GM19324 (cell line): ENCODE measurements around the gene LPCAT1.
A peak's percentile ranks its signal among the peaks of the same experiment; 100 is the strongest.
"Not testable (repeated sequence)": the region's sequence is repeated elsewhere in the genome, so short reads cannot be mapped to it uniquely, and the experiment has no call there.

Experiments
- ATAC-seq: cut with Tn5 transposase; IDR thresholded peaks from one replicate; pipeline ENCODE4 v1.9.1; 2021; ENCODE audit warnings: mild to moderate bottlenecking, moderate library complexity; ENCODE audit not compliant: unreplicated experiment, low FRiP score

LPCAT1 gene

GRCh38 chr5:1523480-1523792 lies 324 bp downstream of the LPCAT1 start:
- ATAC-seq: peak; percentile 28

- ATAC-seq: no peak
These were observed 920 bp downstream of the LPCAT1 start for GRCh38 chr5:1522601-1523479.

DNA sequence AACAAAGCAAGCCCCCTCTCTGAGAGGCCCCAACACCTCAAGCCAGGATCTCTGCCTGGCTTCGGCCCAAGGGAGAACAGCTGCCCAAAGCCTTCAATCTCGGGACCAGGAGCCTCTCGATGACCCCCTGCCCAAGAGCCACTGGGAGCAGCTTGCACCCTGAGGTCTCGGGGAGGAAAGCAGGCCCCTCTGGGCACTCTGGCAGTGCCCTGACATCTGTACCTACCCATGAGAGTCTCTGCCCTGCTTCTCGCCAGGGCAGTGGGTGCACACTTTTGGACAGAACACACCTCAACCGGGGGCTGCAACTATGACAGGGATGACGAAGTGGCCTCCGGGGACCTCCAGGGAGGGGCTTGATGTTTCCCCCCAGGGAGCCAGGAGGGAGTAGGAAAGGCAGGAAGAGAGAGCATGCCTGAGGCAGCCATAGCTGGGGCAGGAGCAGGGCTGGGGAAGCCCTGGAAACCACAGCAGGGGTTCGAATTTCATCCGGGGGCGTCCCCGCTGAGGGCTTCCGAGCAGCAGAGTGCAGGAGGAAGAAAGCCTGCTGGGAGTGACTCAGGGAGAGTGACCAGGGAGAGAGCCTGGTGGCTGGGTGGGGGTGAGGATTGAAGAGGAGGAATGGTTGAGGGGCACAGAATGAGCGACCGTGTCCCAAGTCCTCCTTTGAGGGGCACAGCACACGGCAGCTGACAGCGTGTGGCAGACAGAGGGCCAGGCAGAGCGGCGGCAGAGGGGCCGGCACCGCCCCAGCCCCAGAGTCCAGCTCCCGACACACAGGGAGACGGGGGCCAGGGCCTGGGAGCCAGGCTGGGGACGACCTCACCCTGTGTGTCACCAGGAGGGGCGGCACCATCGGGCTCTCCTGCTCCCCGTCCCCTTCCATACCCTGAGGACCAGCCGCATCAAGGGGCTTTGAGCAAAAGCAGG lies 1.8 kb downstream of the LPCAT1 start:
- no peak for ATAC-seq

DNA sequence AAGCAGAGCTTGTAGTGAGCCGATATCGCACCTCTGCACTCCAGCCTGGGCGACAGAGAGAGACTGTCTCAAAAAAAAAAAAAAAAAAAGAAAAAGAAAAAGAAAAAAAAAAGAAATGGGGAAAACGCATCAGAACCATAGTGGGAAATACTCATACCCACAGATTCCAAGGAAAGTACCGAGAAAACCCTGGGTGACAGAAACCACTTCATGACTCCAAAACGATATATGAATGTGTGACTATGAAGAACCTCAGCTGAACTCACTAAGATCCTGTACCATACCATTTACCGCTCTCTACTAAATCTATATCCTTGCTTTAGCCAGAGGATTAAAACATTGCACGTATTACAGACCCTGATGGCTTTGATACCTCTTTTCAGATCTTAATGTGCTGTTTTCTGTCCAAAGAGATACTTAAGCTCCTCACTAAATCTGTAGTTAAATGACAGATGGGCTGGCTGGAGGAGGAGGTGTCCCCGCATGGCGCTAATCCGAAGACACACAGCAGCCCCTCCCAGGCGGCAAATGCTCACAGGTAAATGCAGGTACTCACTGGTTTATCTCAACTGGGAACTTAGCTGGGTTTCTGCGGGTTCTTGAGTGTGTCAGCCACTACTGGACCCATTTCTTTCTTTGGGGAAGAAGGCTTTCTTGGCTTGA lies 2.8 kb downstream of the LPCAT1 start:
- no peak for ATAC-seq

GRCh38 chr5:1519631-1520210 lies 4.0 kb downstream of the LPCAT1 start:
- no peak for ATAC-seq

GRCh38 chr5:1517838-1518237 lies 5.9 kb downstream of the LPCAT1 start:
- ATAC-seq: no peak

DNA sequence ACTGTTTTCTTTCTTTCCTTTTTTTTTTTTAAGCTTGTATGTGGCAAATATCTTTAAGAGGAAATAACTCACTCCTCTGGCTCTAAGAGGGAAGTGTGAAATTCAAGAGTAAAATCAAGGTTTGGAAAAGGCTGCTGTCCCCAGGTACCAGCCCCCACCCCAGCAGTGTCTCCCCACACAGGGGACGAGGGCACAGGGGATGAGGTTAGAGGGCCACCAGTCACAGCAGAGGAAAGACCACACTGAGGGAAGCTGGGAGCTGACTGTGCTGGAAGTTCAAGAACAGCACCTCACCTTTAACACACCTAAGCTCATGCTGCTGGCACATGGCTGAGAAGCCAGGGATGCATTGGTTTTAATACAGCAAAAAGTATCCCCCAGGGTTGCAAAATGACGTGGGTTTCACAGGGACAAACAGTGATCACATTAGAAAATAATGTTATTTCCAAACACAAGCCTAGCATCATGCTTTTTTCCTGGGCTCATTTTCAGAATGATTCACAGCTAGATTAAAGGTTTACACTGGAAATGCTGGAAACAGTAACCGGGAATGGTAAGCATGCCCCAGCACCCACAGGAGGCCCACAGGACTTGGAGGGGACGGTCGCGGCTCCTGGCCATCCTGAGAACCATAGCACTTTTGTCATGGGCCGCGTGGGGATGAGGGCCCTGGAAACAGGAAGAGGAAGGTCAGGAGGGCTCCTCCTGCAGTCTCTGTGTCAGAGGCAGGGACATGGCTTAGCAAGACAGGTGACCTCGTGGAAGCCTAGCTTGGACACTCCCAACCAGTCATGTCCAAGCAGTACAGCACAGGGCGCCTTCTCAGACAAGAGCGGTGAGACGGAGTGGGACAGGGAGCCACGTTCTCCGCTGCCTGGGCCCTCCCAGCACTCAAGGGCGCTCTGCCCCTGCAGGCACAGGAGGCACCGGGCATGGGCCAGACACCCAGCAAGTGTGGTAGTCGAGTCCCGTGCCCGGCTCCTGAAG lies 6.9 kb downstream of the LPCAT1 start:
- no peak for ATAC-seq

- ATAC-seq: no peak
These were observed 7.7 kb downstream of the LPCAT1 start for GRCh38 chr5:1515921-1516571.

GRCh38 chr5:1515311-1515920 lies 8.3 kb downstream of the LPCAT1 start:
- no peak for ATAC-seq

- not testable (repeated sequence) for ATAC-seq
These were observed 8.9 kb downstream of the LPCAT1 start for GRCh38 chr5:1514819-1515310.

GRCh38 chr5:1514027-1514818 lies 9.5 kb downstream of the LPCAT1 start:
- ATAC-seq: no peak

DNA sequence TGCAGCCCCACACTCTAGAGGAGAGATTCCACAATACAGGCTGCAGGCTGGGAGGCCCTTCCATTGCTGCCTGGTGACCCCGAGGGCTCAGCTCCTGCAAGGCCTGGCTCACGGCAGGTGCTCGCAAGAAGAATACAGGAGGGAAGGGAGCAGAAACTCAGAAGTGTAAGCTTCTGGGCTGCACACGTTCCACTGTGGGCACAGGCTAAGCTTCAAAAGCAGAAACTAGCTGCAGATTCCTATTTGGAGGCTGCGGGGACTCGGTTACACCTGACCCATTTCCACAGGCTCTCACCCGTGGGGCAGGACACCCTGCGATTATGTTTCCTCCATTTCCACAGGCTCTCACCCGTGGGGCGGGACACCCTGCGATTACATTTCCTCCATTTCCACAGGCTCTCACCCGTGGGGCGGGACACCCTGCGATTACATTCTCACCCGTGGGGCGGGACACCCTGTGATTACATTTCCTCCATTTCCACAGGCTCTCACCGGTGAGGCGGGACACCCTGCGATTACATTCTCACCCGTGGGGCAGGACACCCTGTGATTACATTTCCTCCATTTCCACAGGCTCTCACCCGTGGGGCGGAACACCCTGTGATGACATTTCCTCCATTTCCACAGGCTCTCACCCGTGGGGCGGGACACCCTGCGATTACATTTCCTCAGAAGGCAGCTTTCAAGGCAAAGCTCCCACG lies 10.3 kb downstream of the LPCAT1 start:
- ATAC-seq: no peak

- no peak for ATAC-seq
These were observed 11.0 kb downstream of the LPCAT1 start for GRCh38 chr5:1512541-1513291.

DNA sequence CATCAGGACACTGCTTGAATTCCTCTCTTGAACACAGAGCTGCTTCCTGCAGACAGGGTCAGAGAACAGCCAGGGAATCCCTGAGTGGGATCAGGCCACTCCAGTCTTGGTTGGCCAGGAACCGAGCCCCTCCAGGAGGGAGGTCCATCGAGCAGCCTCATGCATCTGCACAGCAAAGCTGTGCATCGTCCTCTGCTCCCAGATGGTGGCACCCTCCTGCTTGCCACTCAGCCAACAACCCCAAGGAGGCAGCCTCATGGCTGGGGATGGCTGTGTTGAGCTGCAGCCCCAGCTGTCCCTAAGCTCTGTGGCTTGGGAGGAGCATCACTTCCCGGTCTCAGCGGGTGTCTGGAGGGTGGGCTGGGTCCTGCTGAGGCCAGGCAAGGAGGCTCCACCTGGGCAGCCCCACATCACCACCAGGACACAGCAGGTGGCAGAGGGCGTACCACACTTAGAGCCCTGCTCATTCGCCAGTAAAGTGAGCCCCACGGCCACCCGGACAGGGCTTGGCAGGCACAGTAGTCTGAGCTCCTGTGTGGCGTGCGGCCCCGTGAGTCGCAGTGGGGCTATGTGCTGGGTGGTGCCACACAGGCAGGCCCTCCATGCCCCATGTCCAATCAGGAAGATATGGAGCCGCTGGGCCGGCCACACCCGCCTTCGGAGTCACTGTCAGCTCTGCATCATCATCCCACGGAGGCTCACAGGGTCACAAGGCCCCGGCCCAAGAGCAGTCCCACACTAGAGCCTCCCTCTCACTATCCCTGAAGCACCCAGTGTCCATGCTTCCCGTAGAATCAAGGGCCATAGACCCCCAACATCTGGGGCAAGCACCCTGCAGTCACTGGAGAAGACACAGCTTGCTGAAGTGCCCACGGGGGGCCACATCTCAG lies 11.9 kb downstream of the LPCAT1 start:
- ATAC-seq: no peak

- ATAC-seq: no peak
These were observed 12.7 kb downstream of the LPCAT1 start for GRCh38 chr5:1511048-1511447.
